Prostate gland (tissue), 2 donors: ENCODE results near the gene NEDD8. TPM values are rescaled to one million over a fixed set of nuclear protein-coding genes. Genes with fewer than 3 reads are reported as not detected.
A peak's percentile ranks its signal among the peaks of the same experiment; 100 is the strongest.

Source experiments
- DNase-seq: peaks from one replicate; pipeline ENCODE4 v3.0.0-alpha.2; 2019; ENCODE audit warnings: low spot score
- H3K27ac ChIP-seq, 2 donors: fragments of 200-600 bp; sonication (generic); 2 replicates each; pipeline ENCODE4 v1.5.1; 2017 to 2019
- H3K27me3 ChIP-seq: fragments of 200-600 bp; sonication (generic); replicated peaks from 2 replicates; pipeline ENCODE4 v1.5.1; 2019; ENCODE audit not compliant: insufficient read depth
- H3K36me3 ChIP-seq, 2 donors: fragments of 200-600 bp; sonication (generic); 1 replicate in 1 of 2; 2 replicates in 1 of 2; pipeline versions ENCODE4 v1.5.1 to v1.8.1; 2017 to 2019
- H3K4me1 ChIP-seq: fragments of 200-600 bp; sonication (generic); replicated peaks from 2 replicates; pipeline ENCODE4 v1.5.1; 2019
- H3K4me3 ChIP-seq, 2 donors: fragments of 200-600 bp; sonication (generic); 2 replicates each; pipeline ENCODE4 v1.5.1; 2017 to 2019
- H3K9me3 ChIP-seq: fragments of 200-600 bp; sonication (generic); 2 replicates; pipeline ENCODE4 v1.5.1; 2017
- CTCF ChIP-seq, 4 experiments: fragments of 200-600 bp in 2 of 4; fragments of 450-650 bp in 2 of 4; sonication (generic) in 2 of 4; IDR thresholded peaks; 1 replicate in 3 of 4; 2 replicates in 1 of 4; pipeline ENCODE4 v1.5.1; 2016 to 2019; ENCODE audit warnings: antibody characterized with exemption in 4 of 4, mild to moderate bottlenecking in 2 of 4, moderate library complexity in 2 of 4
- POLR2A ChIP-seq: fragments of 450-650 bp; IDR thresholded peaks from one replicate; pipeline ENCODE4 v1.6.1; 2016; ENCODE audit warnings: antibody characterized with exemption, mild to moderate bottlenecking
- POLR2AphosphoS5 ChIP-seq: sonication (generic); formaldehyde crosslinking; IDR thresholded peaks from one replicate; pipeline ENCODE4 v1.6.1; 2017; ENCODE audit warnings: antibody characterized with exemption
- WGBS: methylation state at CpG from one replicate; pipeline ENCODE4 v1.1.5; 2018; 5-methylcytosine and 5-hydroxymethylcytosine counted together
- intact Hi-C: fragments of 100-400 bp; cut with DNase I; formaldehyde crosslinking; loops from one replicate; pipeline ENCODE4 v1.14.2; 2022
- total RNA-seq, 2 donors: library from RNA; depleted of rRNA; stranded (reverse); fragments of >200 nt; gene quantifications; one replicate each; pipeline ENCODE4 v1.1.0, GENCODE V29; 2016

The NEDD8 gene
- total RNA-seq, 2 donors from 2014 or later = 114 to 185 TPM

DNA sequence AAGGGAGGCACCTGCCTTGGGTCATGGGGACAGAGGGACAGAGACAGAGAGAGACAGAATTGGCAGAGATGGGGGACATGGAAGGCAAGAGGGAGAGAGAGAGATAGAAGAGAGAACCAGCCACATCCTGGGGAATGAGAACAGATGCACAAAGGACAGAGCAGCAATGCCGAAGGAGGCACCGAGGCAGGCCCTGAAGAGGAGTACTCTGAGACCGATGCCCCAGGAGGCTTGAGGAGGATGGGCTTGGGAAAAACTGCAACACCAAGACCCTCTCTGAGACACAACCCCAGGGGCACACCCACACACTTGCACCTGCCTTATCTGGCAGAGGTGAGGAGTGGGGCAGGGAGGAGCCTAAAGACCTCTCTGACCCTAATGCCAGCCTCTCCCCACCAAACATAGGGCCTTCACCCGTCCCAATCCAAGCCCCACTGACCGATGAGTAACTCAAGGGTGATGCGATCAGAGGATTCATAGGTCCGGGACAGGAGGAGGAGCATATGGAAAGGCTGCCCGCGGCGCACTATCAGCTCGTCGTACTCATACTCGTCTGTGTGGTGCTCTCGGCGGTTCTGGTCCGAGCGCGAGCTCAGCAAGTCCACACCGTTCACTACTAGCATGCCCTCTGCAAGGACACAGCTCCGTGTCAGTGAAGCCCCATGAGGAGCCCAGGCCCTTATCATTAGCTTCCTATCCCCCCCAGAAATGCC is 29.2 kb upstream of the NEDD8 start:
- no peak for DNase-seq
- WGBS = 92% methylated on average over 20 of the region's 20 CpGs
- H3K27me3 ChIP-seq = no peaks in the 10 kb centered on the region
- no peak overlapping the region for H3K27ac ChIP-seq
- H3K4me1 ChIP-seq = no peaks in the 10 kb centered on the region
- no peak overlapping the region for H3K4me3 ChIP-seq
- no peaks in the 10 kb centered on the region for H3K9me3 ChIP-seq
- TF ChIP-seq POLR2AphosphoS5 (no peak), POLR2A (no peak), CTCF (IDR thresholded peaks at IDR 0.05) (no peak)
- intact Hi-C loops = no loop called here
- peaks cover 0 to 3% of the 10 kb centered on the region in 2 donors for H3K36me3 ChIP-seq

DNA sequence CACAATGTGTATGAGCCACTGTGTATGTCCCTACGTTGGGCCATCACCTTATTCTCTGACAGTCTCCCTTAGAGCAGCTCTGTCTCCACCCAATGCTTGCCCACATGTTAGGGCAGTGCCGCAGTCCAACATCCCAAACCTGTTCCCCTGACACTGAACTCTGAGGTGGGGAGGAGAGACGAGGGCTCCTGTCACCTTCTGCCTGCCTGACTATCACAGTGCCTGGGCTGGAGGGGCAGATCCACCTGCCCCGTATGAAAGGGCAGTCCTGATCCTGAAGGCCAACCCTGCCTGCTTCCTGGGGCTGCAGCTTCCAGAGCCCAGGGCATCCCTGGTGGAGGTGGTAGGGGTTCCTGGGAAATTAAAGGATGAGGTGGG is 28.6 kb upstream of the NEDD8 start:
- no peak for DNase-seq
- no peak for TF ChIP-seq CTCF (IDR thresholded peaks at IDR 0.05)
- no peak for TF ChIP-seq POLR2A
- TF ChIP-seq POLR2AphosphoS5 = no peak
- no peaks in the 10 kb centered on the region for H3K27me3 ChIP-seq
- H3K36me3 ChIP-seq = no peaks in the 10 kb centered on the region
- WGBS = 60% methylated on average over 4 of the region's 4 CpGs
- H3K9me3 ChIP-seq = no peaks in the 10 kb centered on the region
- H3K27ac ChIP-seq = no peak overlapping the region
- no peak overlapping the region for H3K4me3 ChIP-seq
- H3K4me1 ChIP-seq = no peaks in the 10 kb centered on the region
- intact Hi-C loops = no loop called here

- no peak for TF ChIP-seq POLR2A
- TF ChIP-seq POLR2AphosphoS5 = no peak
- TF ChIP-seq CTCF (IDR thresholded peaks at IDR 0.05) = no peak
- Histone ChIP-seq H3K9me3 (no peaks in the 10 kb centered on the region), H3K4me1 (no peaks in the 10 kb centered on the region), H3K27me3 (no peaks in the 10 kb centered on the region), H3K36me3 (no peaks in the 10 kb centered on the region), H3K4me3 (no peak overlapping the region), H3K27ac (peak overlapping the region; percentile 15 to 34)
- intact Hi-C loops = no loop called here
- WGBS = 79% methylated on average over 14 of the region's 16 CpGs
- DNase-seq = peak; percentile 23
These were observed 28.0 kb upstream of the NEDD8 start for GRCh38 chr14:24260026-24260779.

DNA sequence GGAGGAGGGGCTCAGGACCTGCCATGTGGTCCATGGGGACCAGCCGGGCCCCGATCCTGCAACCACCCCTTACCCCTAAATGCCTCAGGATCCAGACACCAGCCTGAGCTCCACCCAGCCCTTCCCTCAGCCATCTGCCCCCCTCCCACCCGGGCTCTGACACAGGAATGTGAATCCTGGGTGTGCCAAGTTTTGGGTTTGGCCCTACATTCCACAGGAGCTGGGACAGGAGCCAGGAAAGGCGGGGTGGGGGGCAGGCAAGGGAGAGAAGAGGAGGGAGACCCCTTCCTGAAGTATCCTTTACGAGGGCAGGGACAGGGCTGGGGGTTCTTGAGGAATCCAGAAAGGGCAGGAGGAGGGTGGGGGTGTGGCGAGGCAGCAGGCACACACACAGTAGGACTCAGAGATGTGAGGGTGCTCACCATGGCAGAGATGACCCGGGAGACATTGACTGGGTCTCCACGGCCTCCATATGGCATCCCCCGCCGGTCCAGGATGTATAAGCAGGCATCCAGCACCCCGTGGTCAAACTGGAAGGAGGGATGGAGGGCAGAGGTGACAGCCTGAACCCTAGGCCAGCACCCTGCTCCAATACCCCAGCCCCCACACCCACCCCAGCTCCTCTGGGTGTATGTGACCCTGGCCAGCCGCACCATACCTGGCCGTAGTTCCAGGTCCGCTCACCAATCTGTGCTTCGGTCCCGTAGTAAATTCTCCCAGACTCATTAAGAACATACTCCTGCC is 27.3 kb upstream of the NEDD8 start:
- intact Hi-C loops = no loop called here
- no peaks in the 10 kb centered on the region for H3K4me1 ChIP-seq
- H3K36me3 ChIP-seq = no peaks in the 10 kb centered on the region
- H3K9me3 ChIP-seq = no peaks in the 10 kb centered on the region
- no peaks in the 10 kb centered on the region for H3K27me3 ChIP-seq
- H3K4me3 ChIP-seq = no peak overlapping the region
- TF ChIP-seq POLR2AphosphoS5 (no peak), POLR2A (no peak), CTCF (IDR thresholded peaks at IDR 0.05) (no peak)
- DNase-seq = peak; percentile 29
- 61% methylated on average over 16 of the region's 16 CpGs for WGBS
- peak overlapping the region; percentile 15 to 34 for H3K27ac ChIP-seq
